HG02588 (cell line): ENCODE results near the gene NUCB2.

Source experiments
- ATAC-seq: cut with Tn5 transposase; IDR thresholded peaks from one replicate; pipeline ENCODE4 v1.9.1; 2021; ENCODE audit warnings: mild to moderate bottlenecking, moderate library complexity; ENCODE audit not compliant: unreplicated experiment

The NUCB2 gene

GRCh38 chr11:17331669-17332068 lies 55.1 kb downstream of the NUCB2 start:
- ATAC-seq: no peak

GRCh38 chr11:17333799-17334586 lies 57.5 kb downstream of the NUCB2 start:
- ATAC-seq: no peak

GRCh38 chr11:17343257-17343656 lies 66.7 kb downstream of the NUCB2 start:
- no peak for ATAC-seq

GRCh38 chr11:17343907-17344306 lies 67.4 kb downstream of the NUCB2 start:
- ATAC-seq: no peak

GRCh38 chr11:17347676-17348075 lies 71.1 kb downstream of the NUCB2 start:
- no peak for ATAC-seq

DNA sequence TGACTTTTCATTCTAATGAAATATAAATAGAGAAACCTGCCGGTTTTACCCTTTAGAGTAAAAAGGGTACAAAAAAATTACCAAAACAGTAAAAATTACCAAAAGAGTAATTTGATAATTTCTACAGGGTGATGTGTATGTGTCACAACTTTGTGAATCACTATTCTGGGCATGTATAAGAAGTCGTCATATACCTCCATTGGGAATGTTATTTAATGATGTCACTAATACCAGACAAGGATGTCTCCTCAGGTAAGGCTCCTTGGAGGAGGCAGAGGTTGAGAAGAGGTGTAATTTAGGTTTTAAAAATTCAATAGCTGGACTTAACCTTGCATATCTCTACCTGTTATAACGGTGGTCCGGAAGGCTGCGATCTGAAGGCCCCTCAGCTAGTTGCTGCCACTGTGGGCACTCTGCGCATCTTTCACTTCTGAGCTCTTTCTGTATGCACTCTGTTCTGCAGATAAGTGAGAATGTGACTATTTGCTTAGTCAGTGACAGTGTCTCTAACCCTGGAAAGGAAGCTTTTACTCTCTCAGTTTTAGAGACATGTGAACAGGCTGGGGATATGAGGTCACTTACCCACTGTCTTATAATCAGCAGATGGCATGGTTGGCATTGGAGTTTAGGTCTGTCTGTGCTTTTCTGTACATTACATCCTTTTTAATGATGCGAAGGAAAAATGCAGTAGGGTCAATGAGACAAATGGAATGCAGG lies 74.1 kb downstream of the NUCB2 start:
- ATAC-seq: no peak

DNA sequence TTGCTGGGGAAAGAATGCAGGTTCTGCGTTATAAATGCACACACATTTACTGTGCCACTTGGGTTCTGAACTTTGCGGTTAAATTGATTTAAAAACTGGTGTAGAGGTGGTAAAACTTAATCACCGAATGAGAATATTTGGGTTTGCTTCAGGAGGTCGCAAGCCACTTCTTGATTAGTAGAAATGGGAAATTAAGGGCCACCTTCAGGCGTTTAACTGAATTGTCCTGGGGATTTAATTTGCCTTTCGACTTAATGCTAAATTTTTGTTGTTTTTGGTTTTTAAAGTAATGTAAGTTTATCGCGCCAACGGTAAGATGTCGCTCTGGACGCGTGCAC lies 74.6 kb downstream of the NUCB2 start:
- no peak for ATAC-seq

GRCh38 chr11:17351510-17352176 lies 75.1 kb downstream of the NUCB2 start, which contains the start of gene NCR3LG1:
NCR3LG1 (plus strand) TSS chr11:17351800; CDS start chr11:17351970, 170 bp downstream.
- ATAC-seq: no peak

DNA sequence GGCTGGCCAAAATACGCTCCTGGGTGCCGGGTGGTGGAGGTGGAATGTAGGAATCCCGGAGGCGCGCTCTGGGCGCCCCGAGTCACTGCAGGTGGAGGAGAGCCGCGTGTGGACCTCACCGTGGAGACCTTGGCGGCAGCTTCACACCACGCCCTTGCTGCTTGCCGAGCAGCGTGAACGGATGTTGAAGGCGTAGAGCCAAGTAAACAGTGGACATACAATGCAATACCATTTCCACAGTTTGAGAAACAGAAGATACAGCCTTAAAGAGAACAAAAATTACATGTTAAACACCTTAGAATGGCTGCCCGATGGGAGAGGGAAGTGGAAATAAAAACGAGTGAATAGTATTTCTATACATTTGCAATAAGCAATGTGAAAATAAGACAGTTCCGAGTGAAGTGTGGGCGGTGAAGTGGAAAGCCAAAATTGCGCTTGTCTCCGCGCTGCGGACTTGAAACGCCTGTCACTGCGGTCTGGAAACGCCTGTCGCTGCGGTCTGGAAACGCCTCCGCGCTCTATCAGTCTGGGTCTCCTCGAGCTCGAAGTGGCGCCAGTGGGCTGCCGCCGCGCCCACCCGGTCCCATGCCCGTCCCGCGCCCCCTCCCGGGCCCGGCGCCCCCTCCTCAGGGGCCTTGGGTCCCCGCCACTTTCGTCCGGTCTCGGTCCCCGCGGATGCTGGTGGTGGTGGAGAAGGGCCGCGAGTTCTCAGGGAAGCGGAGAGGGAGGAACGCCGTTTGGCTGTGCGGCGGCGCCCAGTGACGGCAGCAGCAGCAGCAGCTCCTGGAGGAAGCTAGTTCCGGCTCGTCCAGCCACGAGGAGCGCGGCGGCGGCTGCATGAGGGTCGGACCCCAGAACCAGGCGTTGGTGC lies 76.6 kb downstream of the NUCB2 start:
- ATAC-seq: no peak

DNA sequence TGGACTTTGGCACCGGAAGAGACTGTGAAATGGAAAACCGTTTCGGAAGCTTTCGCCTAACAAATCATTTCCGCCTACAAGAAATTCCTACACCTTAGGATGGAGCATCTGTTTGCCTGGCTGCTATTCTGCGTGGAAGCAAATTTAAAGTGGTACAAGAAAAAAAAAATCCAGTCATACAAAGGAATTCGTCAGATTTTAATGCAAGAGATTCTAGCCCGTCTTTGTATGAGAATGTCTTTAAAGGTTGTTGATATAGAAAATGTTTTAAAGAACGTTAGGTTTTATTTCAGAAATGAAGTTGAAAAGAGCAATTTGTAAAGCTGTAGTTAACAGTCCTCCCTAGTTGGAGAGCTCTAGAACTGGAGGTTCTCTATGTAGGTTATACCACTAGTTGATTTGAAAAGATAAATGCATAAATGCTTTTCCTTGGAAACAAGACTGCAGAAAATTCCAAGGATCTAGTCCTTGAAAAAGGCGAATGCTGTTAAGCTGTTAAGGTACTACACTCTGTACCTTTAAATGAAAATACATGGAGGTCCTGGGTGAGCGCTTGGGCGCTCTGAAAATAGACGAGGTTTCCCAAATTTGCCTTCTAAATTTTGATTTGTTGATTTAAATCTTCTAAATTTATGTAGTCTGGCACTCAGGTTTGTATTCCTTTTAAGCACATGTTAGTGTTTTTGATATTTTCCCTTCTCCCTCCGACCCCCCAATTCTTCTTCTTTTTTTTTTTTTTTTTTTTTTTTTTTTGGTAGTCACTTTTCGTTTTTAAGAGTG lies 77.5 kb downstream of the NUCB2 start:
- ATAC-seq: no peak

GRCh38 chr11:17354601-17354991 lies 78.1 kb downstream of the NUCB2 start:
- no peak for ATAC-seq

GRCh38 chr11:17366495-17366894 lies 90.0 kb downstream of the NUCB2 start:
- ATAC-seq: no peak

DNA sequence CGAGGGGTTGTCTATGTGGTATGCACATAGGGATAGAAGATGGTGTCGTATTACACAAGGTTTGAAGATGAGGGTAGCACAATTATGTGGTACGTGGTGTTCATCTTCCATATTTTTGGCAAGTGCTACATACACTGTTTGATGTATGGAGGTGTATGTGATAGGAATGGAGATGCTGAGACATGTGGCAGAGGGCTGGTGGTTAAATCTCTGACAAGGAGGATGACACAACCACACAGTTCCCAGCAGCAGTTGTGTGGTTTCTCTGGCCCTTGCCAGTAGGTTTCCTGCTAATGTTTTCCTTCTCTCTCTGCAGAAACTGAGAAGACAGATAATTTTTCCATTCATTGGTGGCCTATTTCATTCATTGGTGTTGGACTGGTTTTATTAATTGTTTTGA lies 92.0 kb downstream of the NUCB2 start:
- ATAC-seq: no peak

DNA sequence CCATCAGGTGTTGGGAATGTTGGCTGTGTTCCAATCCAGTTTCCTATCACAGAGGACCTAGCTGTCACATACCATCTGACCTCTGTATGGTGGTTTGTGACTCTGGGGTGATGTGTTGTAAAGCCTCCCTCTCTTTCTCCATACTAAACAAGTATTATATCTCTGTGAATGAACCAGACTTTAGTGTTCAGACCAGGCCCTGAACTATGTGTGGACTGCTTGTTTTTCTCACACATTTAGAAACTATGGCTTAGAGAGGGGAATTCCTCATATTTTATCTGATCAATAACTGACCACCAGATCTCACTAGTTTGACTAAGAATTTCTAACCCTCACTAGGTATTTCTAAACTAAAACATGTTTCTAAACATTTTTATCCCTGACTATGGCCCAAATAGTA lies 92.6 kb downstream of the NUCB2 start:
- no peak for ATAC-seq

- no peak for ATAC-seq
These were observed 93.2 kb downstream of the NUCB2 start for GRCh38 chr11:17369684-17370243.

GRCh38 chr11:17371614-17372013 lies 95.1 kb downstream of the NUCB2 start:
- ATAC-seq: no peak

- ATAC-seq: no peak
These were observed 99.0 kb downstream of the NUCB2 start for GRCh38 chr11:17375547-17375946.

- ATAC-seq: no peak
These were observed 100.0 kb downstream of the NUCB2 start for GRCh38 chr11:17376493-17376892.

GRCh38 chr11:17378655-17379054 lies 102.1 kb downstream of the NUCB2 start:
- no peak for ATAC-seq
